ENCODE measurements around the gene GPR149. TPM values are rescaled to one million over a fixed set of nuclear protein-coding genes. Genes with fewer than 3 reads are reported as not detected.
"Not testable (repeated sequence)": the region's sequence is repeated elsewhere in the genome, so short reads cannot be mapped to it uniquely, and the experiment has no call there.

GPR149 gene, protein sequence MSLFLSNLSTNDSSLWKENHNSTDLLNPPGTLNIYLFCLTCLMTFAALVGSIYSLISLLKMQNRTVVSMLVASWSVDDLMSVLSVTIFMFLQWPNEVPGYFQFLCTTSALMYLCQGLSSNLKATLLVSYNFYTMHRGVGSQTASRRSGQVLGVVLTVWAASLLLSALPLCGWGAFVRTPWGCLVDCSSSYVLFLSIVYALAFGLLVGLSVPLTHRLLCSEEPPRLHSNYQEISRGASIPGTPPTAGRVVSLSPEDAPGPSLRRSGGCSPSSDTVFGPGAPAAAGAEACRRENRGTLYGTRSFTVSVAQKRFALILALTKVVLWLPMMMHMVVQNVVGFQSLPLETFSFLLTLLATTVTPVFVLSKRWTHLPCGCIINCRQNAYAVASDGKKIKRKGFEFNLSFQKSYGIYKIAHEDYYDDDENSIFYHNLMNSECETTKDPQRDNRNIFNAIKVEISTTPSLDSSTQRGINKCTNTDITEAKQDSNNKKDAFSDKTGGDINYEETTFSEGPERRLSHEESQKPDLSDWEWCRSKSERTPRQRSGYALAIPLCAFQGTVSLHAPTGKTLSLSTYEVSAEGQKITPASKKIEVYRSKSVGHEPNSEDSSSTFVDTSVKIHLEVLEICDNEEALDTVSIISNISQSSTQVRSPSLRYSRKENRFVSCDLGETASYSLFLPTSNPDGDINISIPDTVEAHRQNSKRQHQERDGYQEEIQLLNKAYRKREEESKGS
- total RNA-seq: not detected

GRCh38 chr3:154430014-154430413 lies at the start of gene GPR149:
Gene GPR149 (minus strand): TSS chr3:154430190. CDS start chr3:154429615, 575 bp downstream.
- Mint-ChIP-seq H3K9me3 (no peaks in the 10 kb centered on the region), H3K4me1 (ENCODE audit: low read depth) (no peaks in the 10 kb centered on the region), H3K27me3 (ENCODE audit: low read depth) (peaks cover 39% of the 10 kb centered on the region), H3K4me3 (no peak within 1 kb of the TSS), H3K36me3 (ENCODE audit: insufficient read depth) (no peaks in the 10 kb centered on the region)
- ATAC-seq: no peak
- DNase-seq: no peak

- no peaks in the 10 kb centered on the region for H3K27me3 Mint-ChIP-seq (ENCODE audit: low read depth)
- no peak overlapping the region for H3K4me3 Mint-ChIP-seq
- no peaks in the 10 kb centered on the region for H3K36me3 Mint-ChIP-seq (ENCODE audit: insufficient read depth)
- ATAC-seq (no peak), DNase-seq (no peak)
- no peaks in the 10 kb centered on the region for H3K4me1 Mint-ChIP-seq (ENCODE audit: low read depth)
- peaks cover 4% of the 10 kb centered on the region for H3K9me3 Mint-ChIP-seq
Measured at GRCh38 chr3:154473769-154474168, 43.8 kb upstream of the GPR149 start.

GRCh38 chr3:154469585-154469984 lies 39.6 kb upstream of the GPR149 start:
- no peaks in the 10 kb centered on the region for H3K36me3 Mint-ChIP-seq (ENCODE audit: insufficient read depth)
- H3K9me3 Mint-ChIP-seq: peaks cover 4% of the 10 kb centered on the region
- ATAC-seq (no peak), DNase-seq (no peak)
- no peak overlapping the region for H3K4me3 Mint-ChIP-seq
- no peaks in the 10 kb centered on the region for H3K27me3 Mint-ChIP-seq (ENCODE audit: low read depth)
- no peaks in the 10 kb centered on the region for H3K4me1 Mint-ChIP-seq (ENCODE audit: low read depth)

DNA sequence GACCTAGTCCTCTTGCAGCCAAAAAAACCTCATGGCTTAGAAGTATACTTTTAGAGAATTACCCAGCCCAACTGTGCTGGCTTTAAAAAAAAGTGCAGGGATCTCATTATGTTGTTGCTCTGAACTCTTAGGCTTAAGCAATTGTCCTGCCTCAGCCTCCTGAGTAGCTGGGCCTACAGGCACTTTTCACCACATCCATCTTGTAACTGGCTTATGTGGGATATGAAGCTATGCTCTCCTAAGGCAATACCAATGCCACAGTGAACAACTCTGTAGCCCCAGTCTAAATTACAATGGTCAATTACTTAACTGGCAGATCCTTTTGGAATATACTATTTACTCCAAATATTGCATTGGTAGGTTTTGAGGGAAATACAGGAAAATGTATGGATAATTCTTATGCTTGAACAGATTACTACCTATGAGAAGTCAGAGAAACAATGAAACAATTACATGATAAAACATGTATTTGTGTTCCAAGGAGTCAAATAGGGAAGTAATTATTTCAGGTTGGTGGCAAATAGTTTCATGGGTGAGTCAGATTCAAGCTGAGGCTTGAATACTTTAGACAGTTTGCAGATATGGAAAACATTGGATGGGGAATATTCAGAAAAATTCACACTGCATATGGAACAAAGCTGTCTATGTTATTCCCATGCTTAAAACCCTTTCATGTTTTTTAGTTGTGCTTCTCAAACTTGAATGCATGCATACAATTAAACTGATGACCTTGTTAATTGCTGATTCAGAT lies 34.6 kb upstream of the GPR149 start:
- no peaks in the 10 kb centered on the region for H3K27me3 Mint-ChIP-seq (ENCODE audit: low read depth)
- H3K4me1 Mint-ChIP-seq (ENCODE audit: low read depth): no peaks in the 10 kb centered on the region
- no peaks in the 10 kb centered on the region for H3K9me3 Mint-ChIP-seq
- ATAC-seq (no peak), DNase-seq (no peak)
- no peaks in the 10 kb centered on the region for H3K36me3 Mint-ChIP-seq (ENCODE audit: insufficient read depth)
- no peak overlapping the region for H3K4me3 Mint-ChIP-seq

GRCh38 chr3:154458560-154458959 lies 28.6 kb upstream of the GPR149 start:
- Mint-ChIP-seq H3K36me3 (ENCODE audit: insufficient read depth) (no peaks in the 10 kb centered on the region), H3K27me3 (ENCODE audit: low read depth) (no peaks in the 10 kb centered on the region), H3K4me3 (no peak overlapping the region), H3K4me1 (ENCODE audit: low read depth) (no peaks in the 10 kb centered on the region), H3K9me3 (no peaks in the 10 kb centered on the region)
- no peak for DNase-seq
- no peak for ATAC-seq

- H3K9me3 Mint-ChIP-seq; ATAC-seq; H3K27me3 Mint-ChIP-seq (ENCODE audit: low read depth): not testable (repeated sequence)
Measured at GRCh38 chr3:154439081-154439480, 9.1 kb upstream of the GPR149 start.

DNA sequence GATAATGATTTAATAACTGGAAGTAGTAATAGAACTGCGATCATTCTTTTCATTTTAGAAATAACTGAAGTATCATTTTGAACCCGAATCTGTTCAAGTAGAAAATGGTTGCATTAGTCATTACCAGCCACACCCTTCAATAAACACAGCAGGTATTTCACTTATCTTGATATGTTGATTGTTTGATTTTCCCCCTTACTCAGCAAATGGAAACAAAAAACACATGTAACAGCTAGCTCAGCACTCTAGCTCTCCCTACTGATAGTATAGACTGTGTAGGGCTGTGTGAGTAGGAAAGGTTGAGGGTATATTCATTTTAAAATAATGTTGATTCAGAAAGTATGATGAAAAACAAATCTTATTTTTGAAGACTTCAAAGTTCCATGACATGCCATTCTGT lies 1.1 kb upstream of the GPR149 start:
- H3K4me1 Mint-ChIP-seq (ENCODE audit: low read depth): no peaks in the 10 kb centered on the region
- peaks cover 39% of the 10 kb centered on the region for H3K27me3 Mint-ChIP-seq (ENCODE audit: low read depth)
- no peaks in the 10 kb centered on the region for H3K36me3 Mint-ChIP-seq (ENCODE audit: insufficient read depth)
- no peak for ATAC-seq
- no peak for DNase-seq
- no peaks in the 10 kb centered on the region for H3K9me3 Mint-ChIP-seq
- H3K4me3 Mint-ChIP-seq: no peak overlapping the region

More at GRCh38 chr3:154439081-154439480, 9.1 kb upstream of the GPR149 start:
- not testable (repeated sequence) for H3K36me3 Mint-ChIP-seq (ENCODE audit: insufficient read depth); H3K4me1 Mint-ChIP-seq (ENCODE audit: low read depth); DNase-seq; H3K4me3 Mint-ChIP-seq

DNA sequence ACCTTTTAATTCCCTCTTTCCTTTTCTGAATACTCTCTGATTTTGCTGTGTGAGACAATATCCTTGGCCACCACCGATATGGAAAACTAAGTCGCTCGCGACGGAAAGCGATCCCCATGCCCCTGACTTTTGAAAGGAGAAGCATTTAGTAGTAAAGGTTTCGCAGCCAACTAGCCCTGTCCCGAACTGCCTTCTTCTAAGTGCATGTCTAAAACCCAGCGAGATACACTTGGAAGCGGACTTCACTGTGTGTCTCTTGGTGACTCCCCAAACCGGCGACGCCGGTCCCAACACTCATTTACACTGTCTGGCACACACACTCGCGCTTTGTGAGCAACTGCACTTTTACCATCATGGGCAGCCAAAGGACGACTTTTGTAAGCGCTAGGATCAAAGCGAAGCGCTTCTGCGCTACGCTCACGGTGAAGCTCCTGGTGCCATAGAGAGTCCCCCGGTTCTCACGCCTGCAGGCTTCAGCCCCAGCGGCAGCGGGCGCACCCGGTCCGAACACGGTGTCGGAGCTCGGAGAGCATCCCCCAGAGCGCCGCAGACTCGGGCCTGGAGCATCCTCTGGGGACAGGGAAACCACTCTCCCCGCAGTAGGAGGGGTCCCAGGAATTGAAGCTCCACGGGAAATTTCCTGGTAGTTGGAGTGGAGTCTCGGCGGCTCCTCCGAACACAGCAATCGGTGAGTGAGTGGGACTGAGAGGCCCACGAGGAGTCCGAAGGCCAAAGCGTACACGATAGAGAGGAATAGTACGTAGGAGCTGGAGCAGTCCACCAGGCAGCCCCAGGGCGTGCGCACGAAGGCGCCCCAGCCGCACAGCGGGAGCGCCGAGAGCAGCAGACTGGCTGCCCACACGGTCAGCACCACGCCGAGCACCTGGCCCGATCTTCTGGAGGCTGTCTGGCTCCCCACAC lies 1.4 kb downstream of the GPR149 start:
- Mint-ChIP-seq H3K9me3 (no peaks in the 10 kb centered on the region), H3K36me3 (ENCODE audit: insufficient read depth) (no peaks in the 10 kb centered on the region), H3K27me3 (ENCODE audit: low read depth) (peaks cover 39% of the 10 kb centered on the region), H3K4me1 (ENCODE audit: low read depth) (no peaks in the 10 kb centered on the region), H3K4me3 (no peak overlapping the region)
- DNase-seq (no peak), ATAC-seq (no peak)

- H3K4me3 Mint-ChIP-seq: no peak overlapping the region
- no peaks in the 10 kb centered on the region for H3K4me1 Mint-ChIP-seq (ENCODE audit: low read depth)
- H3K36me3 Mint-ChIP-seq (ENCODE audit: insufficient read depth): no peaks in the 10 kb centered on the region
- H3K9me3 Mint-ChIP-seq: no peaks in the 10 kb centered on the region
- H3K27me3 Mint-ChIP-seq (ENCODE audit: low read depth): peaks cover 39% of the 10 kb centered on the region
- ATAC-seq (no peak), DNase-seq (no peak)
Measured at GRCh38 chr3:154427685-154428285, 2.2 kb downstream of the GPR149 start.

DNA sequence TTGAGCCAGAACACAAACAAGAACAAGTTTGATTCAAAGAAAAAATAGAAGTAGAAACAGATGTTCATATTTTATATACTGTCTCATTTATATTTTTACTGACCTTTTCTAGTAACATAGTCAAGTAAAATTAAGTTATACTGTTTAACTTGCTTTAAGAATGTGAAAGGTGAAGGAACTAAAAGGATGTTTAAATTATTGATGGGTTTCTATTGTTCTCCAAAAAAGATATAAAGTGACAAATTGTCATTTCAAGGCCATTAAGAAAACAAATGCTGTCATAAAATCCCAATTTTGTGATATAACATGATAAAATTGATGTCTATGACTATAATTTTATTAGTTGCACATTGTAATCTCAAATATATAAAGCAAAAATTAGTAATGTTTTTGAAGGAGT lies 7.3 kb downstream of the GPR149 start:
- Mint-ChIP-seq H3K27me3 (ENCODE audit: low read depth) (peaks cover 15% of the 10 kb centered on the region), H3K4me1 (ENCODE audit: low read depth) (no peaks in the 10 kb centered on the region), H3K4me3 (no peak overlapping the region), H3K9me3 (peaks cover 3% of the 10 kb centered on the region), H3K36me3 (ENCODE audit: insufficient read depth) (no peaks in the 10 kb centered on the region)
- DNase-seq (no peak), ATAC-seq (no peak)

DNA sequence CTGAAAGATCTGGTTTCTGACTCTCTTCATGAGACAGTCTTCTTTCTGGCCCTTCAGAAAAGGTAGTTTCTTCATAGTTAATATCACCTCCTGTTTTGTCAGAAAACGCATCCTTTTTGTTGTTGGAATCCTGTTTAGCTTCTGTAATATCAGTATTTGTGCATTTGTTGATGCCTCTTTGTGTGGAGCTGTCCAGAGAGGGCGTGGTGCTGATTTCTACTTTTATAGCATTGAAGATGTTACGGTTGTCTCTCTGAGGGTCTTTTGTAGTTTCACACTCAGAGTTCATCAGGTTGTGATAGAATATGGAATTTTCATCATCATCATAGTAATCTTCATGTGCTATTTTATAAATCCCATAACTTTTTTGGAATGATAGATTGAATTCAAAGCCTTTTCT lies 8.9 kb downstream of the GPR149 start:
- no peaks in the 10 kb centered on the region for H3K4me1 Mint-ChIP-seq (ENCODE audit: low read depth)

GRCh38 chr3:154398084-154398967 lies 31.7 kb downstream of the GPR149 start:
- peaks cover 2% of the 10 kb centered on the region for H3K27me3 Mint-ChIP-seq (ENCODE audit: low read depth)
- no peak for ATAC-seq
- no peaks in the 10 kb centered on the region for H3K9me3 Mint-ChIP-seq
- H3K4me1 Mint-ChIP-seq (ENCODE audit: low read depth): no peaks in the 10 kb centered on the region
- no peak overlapping the region for H3K4me3 Mint-ChIP-seq
- no peaks in the 10 kb centered on the region for H3K36me3 Mint-ChIP-seq (ENCODE audit: insufficient read depth)
- no peak for DNase-seq

More for the DNA sequence above, 8.9 kb downstream of the GPR149 start:
- DNase-seq (no peak), ATAC-seq (no peak)
- no peaks in the 10 kb centered on the region for H3K36me3 Mint-ChIP-seq (ENCODE audit: insufficient read depth)
- no peak overlapping the region for H3K4me3 Mint-ChIP-seq
- H3K9me3 Mint-ChIP-seq: peaks cover 3% of the 10 kb centered on the region
- peaks cover 2% of the 10 kb centered on the region for H3K27me3 Mint-ChIP-seq (ENCODE audit: low read depth)

GRCh38 chr3:154389861-154390260 lies 40.1 kb downstream of the GPR149 start:
- Mint-ChIP-seq H3K36me3 (ENCODE audit: insufficient read depth) (no peaks in the 10 kb centered on the region), H3K4me3 (no peak overlapping the region), H3K27me3 (ENCODE audit: low read depth) (peaks cover 5% of the 10 kb centered on the region), H3K9me3 (peaks cover 6% of the 10 kb centered on the region), H3K4me1 (ENCODE audit: low read depth) (no peaks in the 10 kb centered on the region)
- ATAC-seq: no peak
- DNase-seq: no peak
